Mesenchymal stem cell (in vitro differentiated cells and primary cell): ENCODE measurements around the gene CD58.
"Not testable (repeated sequence)": the region's sequence is repeated elsewhere in the genome, so short reads cannot be mapped to it uniquely, and the experiment has no call there.

Source experiments
- DNase-seq: peaks from one replicate; pipeline ENCODE4 v3.0.0-alpha.2; 2013
- H2AFZ ChIP-seq: one replicate; pipeline ENCODE4 v1.6.1; 2013; ENCODE audit warnings: low read depth, mild to moderate bottlenecking, control low read depth, inconsistent platforms, low read length, moderate library complexity
- H2AK5ac ChIP-seq: 2 replicates; pipeline ENCODE4 v1.6.1; 2013; ENCODE audit warnings: low read length, moderate library complexity, mild to moderate bottlenecking, inconsistent platforms; ENCODE audit not compliant: severe bottlenecking
- H2BK120ac ChIP-seq: one replicate; pipeline ENCODE4 v1.6.1; 2013; ENCODE audit warnings: low read depth, mild to moderate bottlenecking, inconsistent platforms, low read length, moderate library complexity
- H2BK12ac ChIP-seq, 2 experiments: one replicate each; pipeline ENCODE4 v1.6.1; 2013; ENCODE audit warnings: inconsistent platforms in 2 of 2, low read length in 2 of 2, mild to moderate bottlenecking in 2 of 2, moderate library complexity in 2 of 2, control low read depth in 1 of 2
- H2BK15ac ChIP-seq: one replicate; pipeline ENCODE4 v1.6.1; 2013; ENCODE audit warnings: mild to moderate bottlenecking, low read depth, inconsistent platforms; ENCODE audit not compliant: poor library complexity, severe bottlenecking
- H2BK5ac ChIP-seq: 2 replicates; pipeline ENCODE4 v1.6.1; 2013; ENCODE audit warnings: low read depth, mild to moderate bottlenecking, low read length, control low read depth, inconsistent platforms; ENCODE audit not compliant: poor library complexity, severe bottlenecking
- H3K14ac ChIP-seq, 2 experiments: one replicate each; pipeline ENCODE4 v1.6.1; 2013; ENCODE audit warnings: inconsistent platforms in 2 of 2, low read length in 2 of 2, control low read depth in 1 of 2, mild to moderate bottlenecking in 1 of 2, moderate library complexity in 1 of 2
- H3K18ac ChIP-seq, 2 experiments: one replicate each; pipeline ENCODE4 v1.6.1; 2013; ENCODE audit warnings: inconsistent platforms in 2 of 2, low read length in 2 of 2, control low read depth in 1 of 2, low read depth in 1 of 2, mild to moderate bottlenecking in 1 of 2
- H3K23ac ChIP-seq, 2 experiments: one replicate each; pipeline ENCODE4 v1.6.1; 2013; ENCODE audit warnings: inconsistent platforms in 2 of 2, low read length in 2 of 2, mild to moderate bottlenecking in 2 of 2, moderate library complexity in 2 of 2, control low read depth in 1 of 2
- H3K27ac ChIP-seq: 2 replicates; pipeline ENCODE4 v1.5.1; 2013; ENCODE audit warnings: mild to moderate bottlenecking, moderate library complexity, low read length, control low read depth, inconsistent platforms; ENCODE audit not compliant: poor library complexity, severe bottlenecking
- H3K27me3 ChIP-seq, 2 experiments: 2 replicates each; pipeline versions ENCODE4 v1.6.1 to v1.7.0; 2013; ENCODE audit warnings: low read length in 2 of 2, mild to moderate bottlenecking in 2 of 2, moderate library complexity in 2 of 2, control low read depth in 1 of 2, inconsistent platforms in 1 of 2; ENCODE audit not compliant: control insufficient read depth in 1 of 2, insufficient read depth in 1 of 2
- H3K36me3 ChIP-seq, 2 experiments: 2 replicates each; pipeline versions ENCODE4 v1.6.1 to v1.7.0; 2013; ENCODE audit warnings: low read length in 2 of 2, control low read depth in 1 of 2, inconsistent platforms in 1 of 2, low read depth in 1 of 2, mild to moderate bottlenecking in 1 of 2; ENCODE audit not compliant: insufficient read depth in 2 of 2, control insufficient read depth in 1 of 2
- H3K4ac ChIP-seq, 2 experiments: one replicate each; pipeline ENCODE4 v1.6.1; 2013; ENCODE audit warnings: inconsistent platforms in 2 of 2, low read length in 2 of 2, mild to moderate bottlenecking in 2 of 2, moderate library complexity in 2 of 2, control low read depth in 1 of 2, low read depth in 1 of 2
- H3K4me1 ChIP-seq: 2 replicates; pipeline ENCODE4 v1.6.1; 2013; ENCODE audit warnings: low read depth, low read length, control low read depth; ENCODE audit not compliant: control insufficient read depth, insufficient read depth
- H3K4me2 ChIP-seq: 2 replicates; pipeline ENCODE4 v1.6.1; 2013; ENCODE audit warnings: low read length, mild to moderate bottlenecking, inconsistent platforms; ENCODE audit not compliant: poor library complexity, severe bottlenecking
- H3K4me3 ChIP-seq, 2 experiments: 2 replicates each; pipeline versions ENCODE4 v1.5.1 to v1.7.0; 2013; ENCODE audit warnings: low read length in 2 of 2, mild to moderate bottlenecking in 2 of 2, control low read depth in 1 of 2, low read depth in 1 of 2; ENCODE audit not compliant: insufficient read depth in 1 of 2
- H3K79me1 ChIP-seq: replicated peaks from 2 replicates; pipeline ENCODE4 v1.6.1; 2013; ENCODE audit warnings: mild to moderate bottlenecking, control low read depth, low read length, inconsistent platforms; ENCODE audit not compliant: poor library complexity, severe bottlenecking
- H3K9ac ChIP-seq: 2 replicates; pipeline ENCODE4 v1.7.0; 2013; ENCODE audit warnings: mild to moderate bottlenecking, low read length, moderate library complexity
- H3K9me3 ChIP-seq: 2 replicates; pipeline ENCODE4 v1.7.0; 2013; ENCODE audit warnings: mild to moderate bottlenecking, low read length; ENCODE audit not compliant: control insufficient read depth
- H4K8ac ChIP-seq: one replicate; pipeline ENCODE4 v1.6.1; 2013; ENCODE audit warnings: inconsistent platforms, mild to moderate bottlenecking, low read length, moderate library complexity
- H4K91ac ChIP-seq: one replicate; pipeline ENCODE4 v1.6.1; 2013; ENCODE audit warnings: mild to moderate bottlenecking, low read length, inconsistent platforms
- WGBS: methylation state at CpG from one replicate; pipeline ENCODE4 v1.1.7; 2013; ENCODE audit warnings: mixed read lengths; 5-methylcytosine and 5-hydroxymethylcytosine counted together

CD58 gene

GRCh38 chr1:116607463-116607862, 36.6 kb upstream of the CD58 start:
- H3K18ac ChIP-seq, H2BK12ac ChIP-seq, H3K79me1 ChIP-seq, H3K36me3 ChIP-seq, H3K14ac ChIP-seq, H3K27ac ChIP-seq, H3K9ac ChIP-seq, H2BK15ac ChIP-seq, H2AK5ac ChIP-seq, H4K91ac ChIP-seq, DNase-seq, H3K23ac ChIP-seq, H2AFZ ChIP-seq, H3K9me3 ChIP-seq, H2BK120ac ChIP-seq, H3K4me3 ChIP-seq, H4K8ac ChIP-seq, H2BK5ac ChIP-seq, H3K4ac ChIP-seq, H3K27me3 ChIP-seq, H3K4me2 ChIP-seq, H3K4me1 ChIP-seq: not testable (repeated sequence)
- 100% methylated on average over 1 of the region's 1 CpG for WGBS

- H3K79me1 ChIP-seq, H3K4me3 ChIP-seq, H3K9ac ChIP-seq, H2AFZ ChIP-seq, H2BK120ac ChIP-seq, H3K4me1 ChIP-seq, H3K9me3 ChIP-seq, H4K8ac ChIP-seq, H4K91ac ChIP-seq, H3K4me2 ChIP-seq, H3K27ac ChIP-seq, H2AK5ac ChIP-seq, H3K14ac ChIP-seq, H2BK15ac ChIP-seq, H3K36me3 ChIP-seq, H2BK12ac ChIP-seq, H3K23ac ChIP-seq, H3K18ac ChIP-seq, H3K4ac ChIP-seq, DNase-seq, H2BK5ac ChIP-seq, H3K27me3 ChIP-seq: not testable (repeated sequence)
- 100% methylated on average over 2 of the region's 8 CpGs for WGBS
These were observed 35.2 kb upstream of the CD58 start for GRCh38 chr1:116606067-116606466.

- Histone ChIP-seq H4K8ac (no peak overlapping the region), H2BK15ac (no peak overlapping the region), H3K4me3 (no peak overlapping the region), H3K4me1 (no peaks in the 10 kb centered on the region), H3K4me2 (no peak overlapping the region), H4K91ac (no peak overlapping the region), H3K4ac (no peak overlapping the region), H2AFZ (no peak overlapping the region), H3K27ac (no peak overlapping the region), H3K18ac (no peak overlapping the region), H2BK120ac (no peak overlapping the region), H3K9me3 (no peaks in the 10 kb centered on the region), H3K9ac (no peak overlapping the region), H2BK5ac (no peak overlapping the region), H2AK5ac (no peak overlapping the region), H3K14ac (no peak overlapping the region), H3K23ac (no peak overlapping the region), H2BK12ac (no peak overlapping the region), H3K36me3 (no peaks in the 10 kb centered on the region), H3K27me3 (no peaks in the 10 kb centered on the region), H3K79me1 (no peaks in the 10 kb centered on the region)
- DNase-seq: no peak
- WGBS: no CpG with 5 or more reads among the region's 1 CpG
These were observed 34.5 kb upstream of the CD58 start for GRCh38 chr1:116605315-116605714.

- not testable (repeated sequence) for H4K91ac ChIP-seq, H2AFZ ChIP-seq, H3K14ac ChIP-seq, H3K79me1 ChIP-seq, H3K9ac ChIP-seq, H3K27ac ChIP-seq, H2BK12ac ChIP-seq, H3K23ac ChIP-seq, H3K18ac ChIP-seq, H3K4ac ChIP-seq, H4K8ac ChIP-seq, H3K36me3 ChIP-seq, H2BK15ac ChIP-seq, H3K4me2 ChIP-seq, H3K4me1 ChIP-seq, DNase-seq, H2BK5ac ChIP-seq, H2BK120ac ChIP-seq, H2AK5ac ChIP-seq, H3K4me3 ChIP-seq, H3K9me3 ChIP-seq, H3K27me3 ChIP-seq
- WGBS: 93% methylated on average over 3 of the region's 6 CpGs
These were observed 33.6 kb upstream of the CD58 start for GRCh38 chr1:116604408-116604807.
